Measurements from ENCODE around the gene TAP2. TPM values are rescaled to one million over a fixed set of nuclear protein-coding genes. Genes with fewer than 3 reads are reported as not detected.
A peak's percentile ranks its signal among the peaks of the same experiment; 100 is the strongest.

TAP2 gene
- total and polyA plus RNA-seq, 2 of the 13 experiments (the other 11 are each of a cell fraction or from before 2014, with no cell fraction given), result 10.3 to 17.6 TPM

GRCh38 chr6:32843979-32844838 is 5.7 kb upstream of the TAP2 start, which contains the start of gene PSMB8 (continued):
- no peak for TF ChIP-seq ZNF841 (CRISPR knock-in tag; IDR thresholded peaks at IDR 0.05; ENCODE audit: borderline replicate concordance)
- TF ChIP-seq MEF2D (CRISPR knock-in tag; IDR thresholded peaks at IDR 0.05), result no peak
- no peak for TF ChIP-seq ZNF30 (CRISPR knock-in tag; IDR thresholded peaks at IDR 0.05)
- peak; percentile 82; the same call in 1 of the 3 replicates for TF ChIP-seq MXI1 (IDR thresholded peaks at IDR 0.05; ENCODE audit: borderline replicate concordance, low read depth, low read length)
- no peak for TF ChIP-seq ZBTB4 (CRISPR knock-in tag; IDR thresholded peaks at IDR 0.05; ENCODE audit: borderline replicate concordance)
- no peak for TF ChIP-seq MTF2 (CRISPR knock-in tag; IDR thresholded peaks at IDR 0.05; ENCODE audit: borderline replicate concordance)
- peak; percentile 52 for TF ChIP-seq FOXA3 (CRISPR knock-in tag; IDR thresholded peaks at IDR 0.05)
- TF ChIP-seq ZFAT (CRISPR knock-in tag; conservative IDR thresholded peaks at IDR 0.05), result no peak
- peak; percentile 41 for TF ChIP-seq POLR2G (IDR thresholded peaks at IDR 0.05; ENCODE audit: low read depth, low read length)
- TF ChIP-seq LCORL (IDR thresholded peaks at IDR 0.05), result no peak
- TF ChIP-seq LCORL (CRISPR knock-in tag; IDR thresholded peaks at IDR 0.05), result no peak
- TF ChIP-seq CEBPB (IDR thresholded peaks at IDR 0.05; ENCODE audit: borderline replicate concordance, low read depth, low read length), result peak; percentile 37
- TF ChIP-seq JDP2 (CRISPR knock-in tag; IDR thresholded peaks at IDR 0.05; ENCODE audit: borderline replicate concordance), result no peak
- TF ChIP-seq ZMYM4 (CRISPR knock-in tag; IDR thresholded peaks at IDR 0.05), result peak; percentile 12; the same call in 1 of the 2 replicates
- no peak for TF ChIP-seq ZNF660 (CRISPR knock-in tag; IDR thresholded peaks at IDR 0.05; ENCODE audit: borderline replicate concordance, low read depth)
- no peak for TF ChIP-seq ZNF101 (CRISPR knock-in tag; IDR thresholded peaks at IDR 0.05; ENCODE audit: borderline replicate concordance, low read depth)
- 0 out of 2 replicates have a peak, but pooled peaks have one; percentile 20 for TF ChIP-seq ZNF556 (CRISPR knock-in tag; IDR thresholded peaks at IDR 0.05; ENCODE audit: borderline replicate concordance)
- TF ChIP-seq MYC (CRISPR knock-in tag; IDR thresholded peaks at IDR 0.05; ENCODE audit: borderline replicate concordance), result no peak; the same call in 1 of the 2 replicates
- TF ChIP-seq ZBTB7B (CRISPR knock-in tag; IDR thresholded peaks at IDR 0.05), result no peak
- TF ChIP-seq ZNF430 (CRISPR knock-in tag; IDR thresholded peaks at IDR 0.05), result 0 out of 2 replicates have a peak, but pooled peaks have one; percentile 26
- no peak for TF ChIP-seq CBFB (CRISPR knock-in tag; IDR thresholded peaks at IDR 0.05)
- no peak for TF ChIP-seq USF2 (IDR thresholded peaks at IDR 0.05; ENCODE audit: low read depth, low read length)
- no peak for TF ChIP-seq USF2 (CRISPR knock-in tag; IDR thresholded peaks at IDR 0.05; ENCODE audit: borderline replicate concordance)
- no peak for TF ChIP-seq CREBL2 (CRISPR knock-in tag; IDR thresholded peaks at IDR 0.05; ENCODE audit: borderline replicate concordance)
- TF ChIP-seq ZNF614 (CRISPR knock-in tag; IDR thresholded peaks at IDR 0.05; ENCODE audit: borderline replicate concordance), result no peak
